Fibroblast of gingiva (primary cell): ENCODE data around the gene HOGA1.
"Not testable (repeated sequence)": the region's sequence is repeated elsewhere in the genome, so short reads cannot be mapped to it uniquely, and the experiment has no call there.

Experiments used
- DNase-seq: peaks from one replicate; pipeline ENCODE4 v3.0.0-alpha.2; 2011; ENCODE audit warnings: low read depth

The HOGA1 gene

DNA sequence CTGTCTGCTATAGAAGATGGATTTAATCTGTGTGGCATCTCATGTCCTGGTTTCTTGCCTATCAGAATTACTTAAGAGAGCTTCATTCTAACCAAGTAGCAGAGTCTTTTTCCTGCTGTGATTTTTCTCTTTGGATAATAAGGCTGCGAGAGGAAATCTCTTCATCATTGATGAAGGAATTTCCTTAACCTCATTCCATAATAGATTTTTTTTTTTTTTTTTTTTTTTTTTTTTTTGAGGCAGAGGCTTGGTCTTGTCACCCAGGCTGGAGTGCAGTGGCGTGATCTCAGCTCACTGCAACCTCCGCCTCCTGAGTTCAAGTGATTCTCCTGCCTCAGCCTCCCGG is 65.2 kb downstream of the HOGA1 start:
- DNase-seq: not testable (repeated sequence)

DNA sequence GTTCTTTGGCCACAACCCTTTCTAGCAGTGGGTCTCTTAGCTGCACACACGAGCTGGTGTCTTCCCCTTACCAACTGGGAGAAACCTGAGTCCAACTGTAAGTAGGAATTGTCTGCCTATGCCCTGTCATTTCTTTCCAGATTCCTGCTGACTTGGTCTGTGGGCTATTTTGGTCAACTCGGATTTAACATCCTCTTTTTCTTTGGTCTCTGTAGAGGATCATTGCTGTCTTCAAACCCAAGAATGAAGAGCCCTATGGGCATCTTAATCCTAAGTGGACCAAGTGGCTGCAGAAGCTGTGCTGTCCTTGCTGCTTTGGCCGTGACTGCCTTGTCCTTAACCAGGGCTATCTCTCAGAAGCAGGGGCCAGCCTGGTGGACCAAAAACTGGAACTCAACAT is 66.5 kb downstream of the HOGA1 start:
- no peak for DNase-seq

DNA sequence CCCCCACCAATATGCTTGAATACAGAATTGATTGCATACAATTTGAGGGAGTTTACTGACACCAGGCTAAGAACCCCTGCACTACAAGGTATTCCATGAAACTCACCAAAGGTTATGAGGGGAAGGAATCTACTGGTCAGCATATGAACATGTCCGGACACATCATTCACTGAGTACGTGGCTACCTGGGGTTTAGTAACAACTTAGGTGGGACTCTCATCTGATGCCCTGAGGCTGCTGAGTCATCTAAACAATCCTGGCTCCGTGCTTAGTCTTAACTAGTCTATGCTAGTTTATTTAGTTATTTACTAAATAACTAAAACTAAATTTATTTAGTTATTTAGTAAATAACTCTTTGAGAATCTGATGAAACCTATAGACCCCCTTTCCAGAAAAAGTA is 67.6 kb downstream of the HOGA1 start:
- no peak for DNase-seq

DNA sequence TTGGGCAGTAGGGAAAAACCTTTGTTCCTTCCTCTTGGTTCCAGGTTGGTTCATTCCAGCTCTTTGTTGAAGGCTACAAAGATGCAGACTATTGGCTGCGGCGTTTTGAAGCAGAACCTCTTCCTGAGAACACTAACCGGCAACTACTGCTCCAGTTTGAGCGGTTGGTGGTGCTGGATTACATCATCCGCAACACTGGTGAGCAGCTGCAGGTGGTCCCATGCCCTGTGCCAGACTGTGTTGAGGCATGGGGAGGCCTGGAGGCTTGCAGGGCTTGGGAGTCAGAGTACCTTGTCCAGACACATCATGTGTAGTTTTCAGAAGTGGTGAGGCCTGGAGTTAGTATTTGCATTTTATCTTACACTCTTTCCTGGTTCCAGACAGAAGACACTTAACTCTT is 72.6 kb downstream of the HOGA1 start:
- DNase-seq: no peak

DNA sequence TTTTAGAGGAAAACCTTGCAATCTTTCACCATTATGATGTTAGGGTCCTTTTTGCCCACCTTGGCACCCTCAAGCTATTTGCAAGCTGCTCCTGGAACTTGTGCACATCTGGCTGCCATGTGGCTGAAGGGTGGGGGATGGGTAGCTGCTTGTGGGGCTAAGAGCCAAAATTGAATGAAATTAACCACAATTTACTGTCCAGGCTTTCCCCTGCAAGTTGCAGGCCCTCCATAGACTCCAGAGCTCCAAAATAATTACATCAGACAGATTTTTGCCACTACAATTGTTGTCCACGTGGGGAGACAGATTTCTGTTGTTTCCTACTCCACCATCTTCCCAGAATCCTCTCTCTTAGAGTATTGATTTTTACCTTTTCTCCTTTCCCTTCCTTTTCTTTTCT is 75.4 kb downstream of the HOGA1 start:
- DNase-seq: peak; percentile 58
